ENCODE results near the gene NXT1. TPM values are rescaled to one million over a fixed set of nuclear protein-coding genes. Genes with fewer than 3 reads are reported as not detected.
A peak's percentile ranks its signal among the peaks of the same experiment; 100 is the strongest.

The NXT1 gene
- total and polyA plus RNA-seq, 2 of the 4 experiments (the other 2 are of a cell fraction), result 23.6 to 25.5 TPM

DNA sequence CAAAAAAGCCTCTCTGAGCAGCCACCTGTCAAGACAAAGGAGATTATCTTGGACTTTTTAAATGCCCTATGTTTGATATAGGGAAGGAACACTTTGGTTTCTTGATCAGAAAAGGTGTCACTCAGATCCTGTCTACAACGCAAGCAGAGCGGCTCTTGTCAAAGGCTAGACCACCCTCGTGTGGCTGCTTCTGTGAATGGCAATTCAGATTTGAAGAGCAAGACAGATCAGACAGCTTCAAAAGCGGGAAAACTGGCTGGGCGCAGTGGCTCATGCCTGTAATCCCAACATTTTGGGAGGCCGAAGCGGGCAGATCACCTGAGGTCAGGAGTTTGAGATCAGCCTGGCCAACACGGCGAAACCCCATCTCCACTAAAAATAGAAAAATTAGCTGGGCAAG is 10.1 kb upstream of the NXT1 start:
- H3K23ac ChIP-seq (ENCODE audit: low read depth, low read length), result no peak overlapping the region
- H3K4ac ChIP-seq (ENCODE audit: low read depth, low read length), result no peak overlapping the region
- no peaks in the 10 kb centered on the region for H3K4me1 ChIP-seq (ENCODE audit: control insufficient read depth, insufficient read depth, low read length)
- no peak overlapping the region for H3K4me3 ChIP-seq (ENCODE audit: insufficient read depth, low read depth, low read length)
- H3K27me3 ChIP-seq (ENCODE audit: control insufficient read depth, insufficient read depth, low read length), result peaks cover 13% of the 10 kb centered on the region
- no peak overlapping the region for H4K8ac ChIP-seq (ENCODE audit: low read depth in 2 of 2, low read length in 2 of 2)
- H4K5ac ChIP-seq (ENCODE audit: low read depth, low read length), result no peak overlapping the region
- DNase-seq (peak; percentile 69), ATAC-seq (ENCODE audit: low read depth) (peak; percentile 84)
- no peak overlapping the region for H3K4me2 ChIP-seq (ENCODE audit: low read depth, low read length)
- no peak overlapping the region for H3K18ac ChIP-seq (ENCODE audit: low read depth, low read length)
- no peak overlapping the region for H2BK15ac ChIP-seq (ENCODE audit: low read depth, low read length)
- POLR2A ChIA-PET (ENCODE audit: unreplicated experiment), result interaction anchor here (0.8 kb wide), 1 partner anchor 9 kb away, joined by 14 read pairs; no protein-coding TSS in a partner anchor
- no peak overlapping the region for H2AK9ac ChIP-seq (replicated peaks; ENCODE audit: low read depth, low read length, poor library complexity)
- H3K9me1 ChIP-seq (ENCODE audit: insufficient read depth, low read length), result no peaks in the 10 kb centered on the region
- H3K79me1 ChIP-seq (ENCODE audit: low read depth in 1 of 2, low read length in 2 of 2), result no peaks in the 10 kb centered on the region
- TF ChIP-seq CEBPB (IDR thresholded peaks at IDR 0.05; ENCODE audit: low read depth, low read length) (no peak), RAD21 (IDR thresholded peaks at IDR 0.05; ENCODE audit: low read length) (peak; percentile 89), SMC3 (IDR thresholded peaks at IDR 0.05; ENCODE audit: low read depth, low read length) (peak; percentile 78)
- TF ChIP-seq, protein P1, sequence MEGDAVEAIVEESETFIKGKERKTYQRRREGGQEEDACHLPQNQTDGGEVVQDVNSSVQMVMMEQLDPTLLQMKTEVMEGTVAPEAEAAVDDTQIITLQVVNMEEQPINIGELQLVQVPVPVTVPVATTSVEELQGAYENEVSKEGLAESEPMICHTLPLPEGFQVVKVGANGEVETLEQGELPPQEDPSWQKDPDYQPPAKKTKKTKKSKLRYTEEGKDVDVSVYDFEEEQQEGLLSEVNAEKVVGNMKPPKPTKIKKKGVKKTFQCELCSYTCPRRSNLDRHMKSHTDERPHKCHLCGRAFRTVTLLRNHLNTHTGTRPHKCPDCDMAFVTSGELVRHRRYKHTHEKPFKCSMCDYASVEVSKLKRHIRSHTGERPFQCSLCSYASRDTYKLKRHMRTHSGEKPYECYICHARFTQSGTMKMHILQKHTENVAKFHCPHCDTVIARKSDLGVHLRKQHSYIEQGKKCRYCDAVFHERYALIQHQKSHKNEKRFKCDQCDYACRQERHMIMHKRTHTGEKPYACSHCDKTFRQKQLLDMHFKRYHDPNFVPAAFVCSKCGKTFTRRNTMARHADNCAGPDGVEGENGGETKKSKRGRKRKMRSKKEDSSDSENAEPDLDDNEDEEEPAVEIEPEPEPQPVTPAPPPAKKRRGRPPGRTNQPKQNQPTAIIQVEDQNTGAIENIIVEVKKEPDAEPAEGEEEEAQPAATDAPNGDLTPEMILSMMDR (conservative IDR thresholded peaks at IDR 0.05; ENCODE audit: low read depth, low read length), result peak; percentile 73
- TF ChIP-seq, protein P2, sequence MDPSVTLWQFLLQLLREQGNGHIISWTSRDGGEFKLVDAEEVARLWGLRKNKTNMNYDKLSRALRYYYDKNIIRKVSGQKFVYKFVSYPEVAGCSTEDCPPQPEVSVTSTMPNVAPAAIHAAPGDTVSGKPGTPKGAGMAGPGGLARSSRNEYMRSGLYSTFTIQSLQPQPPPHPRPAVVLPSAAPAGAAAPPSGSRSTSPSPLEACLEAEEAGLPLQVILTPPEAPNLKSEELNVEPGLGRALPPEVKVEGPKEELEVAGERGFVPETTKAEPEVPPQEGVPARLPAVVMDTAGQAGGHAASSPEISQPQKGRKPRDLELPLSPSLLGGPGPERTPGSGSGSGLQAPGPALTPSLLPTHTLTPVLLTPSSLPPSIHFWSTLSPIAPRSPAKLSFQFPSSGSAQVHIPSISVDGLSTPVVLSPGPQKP (IDR thresholded peaks at IDR 0.05; ENCODE audit: borderline replicate concordance, low read depth, low read length), result no peak
- H2BK20ac ChIP-seq (ENCODE audit: low read depth, low read length), result no peak overlapping the region
- 50% methylated on average over 5 of the region's 9 CpGs; no CpG with 5 or more reads in 1 of the 2 experiments for WGBS, 2 experiments (ENCODE audit: extremely low coverage in 2 of 2, insufficient read length in 1 of 2)
- no peak overlapping the region for H2BK5ac ChIP-seq (ENCODE audit: low read depth, low read length, poor library complexity, severe bottlenecking)
- no peak overlapping the region for H3K14ac ChIP-seq (replicated peaks; ENCODE audit: low read depth, low read length)
- no peaks in the 10 kb centered on the region for H4K20me1 ChIP-seq (ENCODE audit: insufficient read depth, low read length)
- no peaks in the 10 kb centered on the region for H3K36me3 ChIP-seq (ENCODE audit: control insufficient read depth, insufficient read depth, low read length)
- dilution Hi-C loops (cut with HindIII; ENCODE audit: low sequenced_read_pairs, unreplicated experiment) (no loop called here), intact Hi-C loops (cut with micrococcal nuclease) (loop anchor here (1.0 to 5.0 kb wide), 3 partner anchors 290 to 1003 kb away; no protein-coding TSS in a partner anchor), in situ Hi-C loops (cut with MboI; ENCODE audit: low sequenced_read_pairs) (loop anchor here (5.0 to 25.0 kb wide), 3 partner anchors 286 to 1003 kb away; no protein-coding TSS in a partner anchor)
- H3K27ac ChIP-seq (ENCODE audit: insufficient read depth, low read length), result no peak overlapping the region
- CTCF ChIA-PET, result interaction anchor here (0.6 to 3.8 kb wide), 13 partner anchors 10 to 722 kb away, joined by 3 to 56 read pairs (median 4); partner anchors contain the start of gene NXT1
- no peak overlapping the region for H3K9ac ChIP-seq (ENCODE audit: low read depth, low read length)
- no peak overlapping the region for H4K91ac ChIP-seq (ENCODE audit: insufficient read depth, low read depth, low read length)
- H2BK120ac ChIP-seq (ENCODE audit: low read depth, low read length), result no peak overlapping the region
- no peak overlapping the region for H3K56ac ChIP-seq (ENCODE audit: extremely low read depth, insufficient read depth, low read length)
- BruUV-seq (replicated peaks), result no TSS peak
- H3K9me3 ChIP-seq (ENCODE audit: control insufficient read depth, insufficient read depth, low read length), result no peaks in the 10 kb centered on the region
- no peak overlapping the region for H2AK5ac ChIP-seq (ENCODE audit: low read depth, low read length)
- no peak overlapping the region for H2AFZ ChIP-seq (replicated peaks; ENCODE audit: low read length, poor library complexity)

Measured in IMR-90 (cell line).